ENCODE results near the gene ANAPC10. TPM values are rescaled to one million over a fixed set of nuclear protein-coding genes. Genes with fewer than 3 reads are reported as not detected.

Gene ANAPC10
- total RNA-seq, 2 experiments from 2014 or later, result 23.0 to 25.7 TPM

Other genes starting within 250 kb of the ANAPC10 start
- 100 to 1,000 TPM; 183 to 189 TPM for gene ABCE1, start 115 bp upstream of the ANAPC10 start, total RNA-seq
- 10 to 100 TPM; 69.4 to 69.9 TPM for gene OTUD4, start 82.4 kb upstream of the ANAPC10 start, total RNA-seq